MG63 (cell line): ENCODE measurements around the gene SLC8A3. TPM values are rescaled to one million over a fixed set of nuclear protein-coding genes. Genes with fewer than 3 reads are reported as not detected.
"Not testable (repeated sequence)": the region's sequence is repeated elsewhere in the genome, so short reads cannot be mapped to it uniquely, and the experiment has no call there.

ENCODE experiments used
- DNase-seq: peaks from one replicate; pipeline ENCODE4 v3.0.0-alpha.2; 2020
- H3K27me3 ChIP-seq: fragments of 250-450 bp; sonication (Bioruptor Pico); 2 replicates; pipeline ENCODE4 v1.5.1; 2020; ENCODE audit warnings: mild to moderate bottlenecking, moderate library complexity
- H3K36me3 ChIP-seq: fragments of 250-450 bp; sonication (Bioruptor Pico); 2 replicates; pipeline ENCODE4 v1.5.1; 2020; ENCODE audit warnings: mild to moderate bottlenecking, moderate library complexity
- H3K4me3 ChIP-seq: fragments of 250-450 bp; sonication (Bioruptor Pico); 2 replicates; pipeline ENCODE4 v1.5.1; 2020; ENCODE audit warnings: mild to moderate bottlenecking, moderate library complexity
- H3K9me3 ChIP-seq: fragments of 250-450 bp; sonication (Bioruptor Pico); 2 replicates; pipeline ENCODE4 v1.5.1; 2020; ENCODE audit warnings: mild to moderate bottlenecking, moderate library complexity
- total RNA-seq: library from RNA; depleted of rRNA; stranded (reverse); fragments of >200 nt; shearing (Covaris generic); gene quantifications from 2 replicates; pipeline ENCODE4 v1.2.3, GENCODE V29; 2014; ENCODE audit warnings: low replicate concordance; rRNA removed

SLC8A3 gene, protein sequence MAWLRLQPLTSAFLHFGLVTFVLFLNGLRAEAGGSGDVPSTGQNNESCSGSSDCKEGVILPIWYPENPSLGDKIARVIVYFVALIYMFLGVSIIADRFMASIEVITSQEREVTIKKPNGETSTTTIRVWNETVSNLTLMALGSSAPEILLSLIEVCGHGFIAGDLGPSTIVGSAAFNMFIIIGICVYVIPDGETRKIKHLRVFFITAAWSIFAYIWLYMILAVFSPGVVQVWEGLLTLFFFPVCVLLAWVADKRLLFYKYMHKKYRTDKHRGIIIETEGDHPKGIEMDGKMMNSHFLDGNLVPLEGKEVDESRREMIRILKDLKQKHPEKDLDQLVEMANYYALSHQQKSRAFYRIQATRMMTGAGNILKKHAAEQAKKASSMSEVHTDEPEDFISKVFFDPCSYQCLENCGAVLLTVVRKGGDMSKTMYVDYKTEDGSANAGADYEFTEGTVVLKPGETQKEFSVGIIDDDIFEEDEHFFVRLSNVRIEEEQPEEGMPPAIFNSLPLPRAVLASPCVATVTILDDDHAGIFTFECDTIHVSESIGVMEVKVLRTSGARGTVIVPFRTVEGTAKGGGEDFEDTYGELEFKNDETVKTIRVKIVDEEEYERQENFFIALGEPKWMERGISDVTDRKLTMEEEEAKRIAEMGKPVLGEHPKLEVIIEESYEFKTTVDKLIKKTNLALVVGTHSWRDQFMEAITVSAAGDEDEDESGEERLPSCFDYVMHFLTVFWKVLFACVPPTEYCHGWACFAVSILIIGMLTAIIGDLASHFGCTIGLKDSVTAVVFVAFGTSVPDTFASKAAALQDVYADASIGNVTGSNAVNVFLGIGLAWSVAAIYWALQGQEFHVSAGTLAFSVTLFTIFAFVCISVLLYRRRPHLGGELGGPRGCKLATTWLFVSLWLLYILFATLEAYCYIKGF
- not detected in 2 replicates for total RNA-seq

DNA sequence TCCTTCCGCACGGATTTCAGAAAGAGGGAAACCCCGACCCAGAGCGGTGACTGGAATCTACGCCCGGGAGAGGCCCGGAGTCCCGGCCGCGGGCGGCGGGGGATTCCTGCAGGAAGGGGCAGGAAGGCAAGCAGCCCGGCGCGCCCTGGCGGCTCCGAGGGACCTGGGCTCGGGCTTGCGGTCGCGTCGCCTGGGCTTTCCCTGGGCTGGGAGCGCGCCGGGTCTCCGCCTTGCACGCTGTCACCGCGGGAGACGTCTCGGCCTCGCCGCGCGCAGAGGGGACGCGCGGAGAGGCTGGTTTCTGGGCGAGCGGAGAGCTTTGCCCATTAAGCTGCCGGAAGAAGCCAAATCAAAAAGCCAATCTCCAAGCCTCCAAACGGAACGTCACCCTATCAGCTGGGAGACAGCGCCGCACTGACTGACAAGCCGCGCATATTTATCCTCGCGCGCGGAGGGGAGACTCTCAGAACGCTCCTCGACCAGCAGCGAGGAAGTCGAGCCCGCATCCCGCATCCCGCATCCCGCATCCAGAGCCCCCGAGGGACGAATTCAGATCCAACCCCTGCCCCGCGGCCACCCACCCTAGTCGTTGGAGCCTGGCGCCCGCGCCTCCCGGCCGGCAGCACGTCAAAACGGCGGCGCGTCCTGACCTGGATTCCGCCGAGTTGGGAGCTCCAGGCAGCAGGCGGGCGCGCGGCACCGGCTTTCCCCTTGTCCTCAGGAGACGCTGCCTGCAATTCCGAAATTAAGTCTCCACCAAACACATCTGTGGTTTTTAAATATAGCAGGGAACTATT, at the start of gene SLC8A3:
Gene SLC8A3, minus strand, starts transcription at position 293 of the 797 bp plus-strand sequence. CDS start 20,529 bp downstream, outside the sequence.
- Histone ChIP-seq H3K27me3 (peaks cover 23% of the 10 kb centered on the region), H3K9me3 (no peaks in the 10 kb centered on the region)
- peak; percentile 21 for DNase-seq

GRCh38 chr14:70237710-70238109, 49.0 kb upstream of the SLC8A3 start:
- Histone ChIP-seq H3K4me3 (no peak overlapping the region), H3K27me3 (no peaks in the 10 kb centered on the region), H3K9me3 (no peaks in the 10 kb centered on the region), H3K36me3 (no peaks in the 10 kb centered on the region)
- no peak for DNase-seq

More for the DNA sequence above, at the start of gene SLC8A3:
- H3K36me3 ChIP-seq = no peaks in the 10 kb centered on the region
- H3K4me3 ChIP-seq = peak within 1 kb of the TSS; percentile 25

GRCh38 chr14:70234066-70234950, 45.6 kb upstream of the SLC8A3 start:
- no peaks in the 10 kb centered on the region for H3K36me3 ChIP-seq
- no peaks in the 10 kb centered on the region for H3K9me3 ChIP-seq
- no peak for DNase-seq
- no peak overlapping the region for H3K4me3 ChIP-seq
- H3K27me3 ChIP-seq = no peaks in the 10 kb centered on the region

- not testable (repeated sequence) for H3K4me3 ChIP-seq, H3K36me3 ChIP-seq, H3K27me3 ChIP-seq, DNase-seq, H3K9me3 ChIP-seq
Observed at GRCh38 chr14:70231756-70232544, 43.2 kb upstream of the SLC8A3 start.

DNA sequence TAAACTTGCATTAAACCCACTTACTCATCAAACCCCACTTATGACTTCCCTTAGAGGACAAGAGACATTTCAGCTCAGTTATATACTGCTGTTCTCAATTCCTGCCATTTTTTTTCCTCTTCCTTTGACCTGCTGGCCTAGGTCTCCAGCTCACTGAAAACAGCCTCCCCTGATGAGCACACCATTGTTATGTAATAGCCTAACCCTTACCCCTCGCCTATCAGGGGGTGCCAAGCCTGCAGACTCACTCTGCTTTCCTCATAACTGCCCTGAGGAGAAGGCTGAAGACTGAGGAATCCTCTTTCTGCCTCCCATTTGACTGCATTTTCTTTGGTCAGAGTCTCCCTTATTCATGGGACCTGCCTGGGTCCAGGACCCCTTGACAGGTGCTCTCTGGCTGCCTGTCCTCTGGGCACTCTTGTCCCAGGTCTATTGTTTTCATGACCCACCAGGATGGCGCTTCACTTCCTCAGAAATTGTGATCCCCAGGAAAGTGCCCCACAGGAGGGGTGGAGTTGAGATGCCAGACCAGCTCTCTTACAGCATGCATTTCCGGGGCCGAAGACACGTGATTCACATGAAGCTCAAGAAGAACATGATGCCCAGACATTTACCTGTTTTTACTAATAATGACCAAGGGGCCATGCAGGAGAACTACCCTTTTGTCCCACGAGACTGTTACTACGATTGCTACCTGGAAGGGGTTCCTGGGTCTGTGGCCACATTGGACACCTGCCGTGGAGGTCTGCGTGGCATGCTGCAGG, 41.3 kb upstream of the SLC8A3 start:
- H3K27me3 ChIP-seq, H3K9me3 ChIP-seq, H3K36me3 ChIP-seq, H3K4me3 ChIP-seq, DNase-seq: not testable (repeated sequence)

DNA sequence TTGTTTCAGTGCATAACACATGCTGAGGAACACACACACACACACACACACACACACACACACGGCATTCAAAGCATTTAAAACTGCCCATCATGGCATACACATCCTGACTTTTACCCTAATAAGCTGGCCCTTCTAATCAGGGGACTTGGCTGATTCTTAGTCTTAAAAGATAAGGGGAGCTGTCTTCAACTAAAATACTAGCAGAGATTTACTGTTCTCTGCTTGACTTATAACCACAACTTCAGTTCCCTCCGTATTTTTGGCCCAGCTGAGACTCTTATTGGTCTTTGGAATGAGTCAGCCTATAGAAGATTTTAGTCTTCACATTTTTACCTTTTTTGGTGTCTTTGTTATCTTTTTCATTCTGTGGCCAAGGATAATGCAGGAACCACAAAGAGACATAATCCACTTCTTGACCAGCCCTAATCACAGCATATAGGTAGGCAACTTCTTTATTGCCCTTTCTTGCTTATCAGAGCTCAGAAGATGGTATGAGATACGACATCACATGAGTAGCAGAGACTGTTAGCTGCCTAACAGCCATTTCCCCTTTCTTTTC, 25.1 kb upstream of the SLC8A3 start:
- Histone ChIP-seq H3K27me3 (no peaks in the 10 kb centered on the region; the same call in 1 of the 2 replicates), H3K36me3 (no peaks in the 10 kb centered on the region), H3K4me3 (no peak overlapping the region), H3K9me3 (no peaks in the 10 kb centered on the region)
- no peak for DNase-seq

GRCh38 chr14:70212752-70213151, 24.0 kb upstream of the SLC8A3 start:
- H3K9me3 ChIP-seq = no peaks in the 10 kb centered on the region
- H3K27me3 ChIP-seq = no peaks in the 10 kb centered on the region; the same call in 1 of the 2 replicates
- DNase-seq = no peak
- no peaks in the 10 kb centered on the region for H3K36me3 ChIP-seq
- no peak overlapping the region for H3K4me3 ChIP-seq

DNA sequence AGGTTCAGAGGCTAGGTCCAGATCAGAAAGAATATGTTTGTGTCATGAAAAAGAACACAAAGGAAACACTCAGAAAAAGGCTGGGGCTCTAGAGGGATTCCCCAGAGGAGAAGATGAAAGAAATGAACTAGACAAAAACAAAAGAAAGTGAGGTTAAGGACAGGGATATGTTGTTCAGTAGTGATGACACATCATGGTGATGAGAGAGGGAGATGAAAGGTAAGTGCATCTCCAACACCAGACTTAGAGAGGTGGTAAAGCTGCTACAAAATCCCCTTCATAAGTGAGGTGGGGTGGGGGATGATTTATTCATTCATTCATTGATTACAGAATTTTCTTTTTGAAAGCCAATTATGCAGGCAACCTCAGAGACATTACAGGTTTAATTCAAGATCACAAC, 19.6 kb upstream of the SLC8A3 start:
- no peaks in the 10 kb centered on the region; the same call in 1 of the 2 replicates for H3K27me3 ChIP-seq
- DNase-seq = no peak
- no peaks in the 10 kb centered on the region for H3K36me3 ChIP-seq
- H3K9me3 ChIP-seq = no peaks in the 10 kb centered on the region
- no peak overlapping the region for H3K4me3 ChIP-seq

GRCh38 chr14:70203686-70204085, 14.9 kb upstream of the SLC8A3 start:
- H3K4me3 ChIP-seq = no peak overlapping the region
- no peaks in the 10 kb centered on the region; the same call in none of the 2 replicates for H3K27me3 ChIP-seq
- no peaks in the 10 kb centered on the region for H3K36me3 ChIP-seq
- H3K9me3 ChIP-seq = no peaks in the 10 kb centered on the region
- DNase-seq = no peak

DNA sequence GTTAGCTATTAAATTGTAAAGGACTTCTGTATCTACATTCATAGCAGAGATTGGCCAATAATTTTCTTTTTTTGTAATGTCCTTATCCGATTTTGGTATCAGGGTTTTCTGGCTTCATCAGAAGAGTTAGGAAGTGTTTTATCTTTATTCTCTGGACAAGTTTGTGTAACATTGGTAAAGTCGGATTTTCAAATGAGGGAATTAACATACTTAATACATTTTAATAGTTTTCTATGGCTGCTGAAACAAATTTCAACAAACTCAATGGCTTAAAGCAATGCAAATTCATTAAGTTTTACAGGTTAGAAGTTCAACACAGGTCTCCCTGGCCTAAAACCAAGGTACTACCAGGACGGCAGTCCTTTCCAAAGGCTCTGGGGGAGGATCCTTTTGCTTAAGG, 13.2 kb upstream of the SLC8A3 start:
- Histone ChIP-seq H3K36me3 (no peaks in the 10 kb centered on the region), H3K4me3 (no peak overlapping the region), H3K9me3 (no peaks in the 10 kb centered on the region), H3K27me3 (no peaks in the 10 kb centered on the region; the same call in none of the 2 replicates)
- no peak for DNase-seq

DNA sequence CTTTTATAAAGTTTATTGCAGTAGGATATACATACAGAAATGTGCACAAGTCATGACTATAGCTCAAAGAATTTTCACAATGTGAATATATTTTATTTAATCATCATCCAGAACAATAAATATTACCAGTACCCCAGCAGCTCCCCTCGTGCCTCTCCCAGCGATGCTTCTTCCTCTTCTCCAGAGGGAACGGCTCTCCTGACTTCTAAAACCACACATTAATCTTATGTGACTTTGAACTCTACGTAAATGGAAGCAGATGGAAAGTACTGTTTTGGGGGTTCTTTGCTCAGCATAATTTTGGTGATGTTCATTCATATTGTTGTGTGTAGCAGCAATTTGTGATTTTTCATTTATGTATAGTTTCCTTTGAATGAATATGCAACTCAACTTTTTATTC, 4.6 kb upstream of the SLC8A3 start:
- DNase-seq = no peak
- H3K4me3 ChIP-seq = no peak overlapping the region
- no peaks in the 10 kb centered on the region for H3K9me3 ChIP-seq
- peaks cover 16% of the 10 kb centered on the region for H3K27me3 ChIP-seq
- H3K36me3 ChIP-seq = no peaks in the 10 kb centered on the region

GRCh38 chr14:70192915-70193314, 4.2 kb upstream of the SLC8A3 start:
- Histone ChIP-seq H3K4me3 (no peak overlapping the region), H3K36me3 (no peaks in the 10 kb centered on the region), H3K27me3 (peaks cover 19% of the 10 kb centered on the region), H3K9me3 (no peaks in the 10 kb centered on the region)
- no peak for DNase-seq

DNA sequence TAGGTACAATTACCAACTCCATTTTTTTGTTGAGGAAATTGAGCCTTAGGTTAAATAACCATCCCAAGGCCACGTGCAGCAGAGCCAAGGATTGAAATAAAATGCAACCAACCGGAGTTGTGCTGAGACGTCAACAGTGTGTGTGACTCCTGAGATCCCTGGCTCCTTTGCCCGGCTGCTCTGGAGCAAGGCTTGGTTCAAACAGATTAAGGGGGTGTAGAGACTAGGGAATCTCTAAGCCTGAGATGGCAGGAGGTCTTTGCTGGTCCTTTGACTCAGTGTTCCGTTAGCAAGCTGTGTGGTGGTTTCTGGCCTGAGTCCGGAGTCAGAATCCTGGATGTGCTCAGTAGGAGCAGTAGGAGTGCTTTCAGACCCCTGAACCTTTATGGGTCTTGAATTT, 1.4 kb upstream of the SLC8A3 start:
- DNase-seq = no peak
- Histone ChIP-seq H3K27me3 (peaks cover 23% of the 10 kb centered on the region), H3K36me3 (no peaks in the 10 kb centered on the region), H3K9me3 (no peaks in the 10 kb centered on the region), H3K4me3 (no peak overlapping the region)

DNA sequence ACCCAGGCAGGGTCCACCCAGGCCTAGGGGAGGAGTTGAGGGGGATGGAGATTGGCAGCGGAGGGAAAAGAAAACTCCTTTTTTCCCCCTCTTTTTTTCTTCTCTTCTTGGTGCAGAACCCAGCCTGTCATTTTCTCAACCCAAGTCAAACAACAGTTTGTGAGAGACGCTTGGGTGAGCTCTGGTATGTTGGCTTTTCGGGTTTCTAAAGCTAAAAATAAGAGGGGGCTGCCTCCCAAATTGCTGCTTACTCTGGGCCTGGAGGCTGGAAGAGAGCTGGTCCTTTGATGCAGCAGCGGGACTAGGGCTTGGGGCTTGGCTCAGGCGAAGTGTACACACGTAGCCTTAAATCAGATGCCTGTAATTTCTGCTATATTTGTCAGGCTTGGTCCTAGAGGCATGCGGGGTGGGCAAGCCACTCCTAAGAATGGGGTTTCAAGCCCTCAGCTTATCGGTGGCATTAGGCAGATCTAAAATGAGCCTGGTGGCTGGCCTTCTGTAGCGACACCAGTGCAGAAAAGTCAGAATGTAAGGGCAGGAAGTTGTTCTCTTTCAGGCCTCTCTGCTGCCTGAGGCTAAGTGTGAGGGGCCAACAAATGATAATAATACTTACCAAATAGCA, 816 bp upstream of the SLC8A3 start:
- Histone ChIP-seq H3K36me3 (no peaks in the 10 kb centered on the region), H3K9me3 (no peaks in the 10 kb centered on the region), H3K27me3 (peaks cover 23% of the 10 kb centered on the region), H3K4me3 (no peak overlapping the region)
- DNase-seq = no peak
